ENCODE data around the gene MTUS2.

The MTUS2 gene

GRCh38 chr13:28859717-28860116, 39.6 kb downstream of the MTUS2 start:
- DNase-seq = no peak

GRCh38 chr13:28864544-28864943, 44.4 kb downstream of the MTUS2 start:
- DNase-seq = no peak

- no peak for DNase-seq
Observed at GRCh38 chr13:28865149-28865744, 45.1 kb downstream of the MTUS2 start.

GRCh38 chr13:28865951-28866350, 45.8 kb downstream of the MTUS2 start:
- no peak for DNase-seq

- no peak for DNase-seq
Observed at GRCh38 chr13:28866932-28867331, 46.8 kb downstream of the MTUS2 start.

GRCh38 chr13:28867564-28867963, 47.4 kb downstream of the MTUS2 start:
- no peak for DNase-seq

- DNase-seq = no peak
Observed at GRCh38 chr13:28872427-28873176, 52.5 kb downstream of the MTUS2 start.

- DNase-seq = no peak
Observed at GRCh38 chr13:28875846-28876615, 55.9 kb downstream of the MTUS2 start.

GRCh38 chr13:28877408-28877807, 57.3 kb downstream of the MTUS2 start:
- no peak for DNase-seq

- no peak for DNase-seq
Observed at GRCh38 chr13:28885181-28885580, 65.0 kb downstream of the MTUS2 start.

GRCh38 chr13:28889086-28889732, 69.1 kb downstream of the MTUS2 start:
- DNase-seq = no peak

GRCh38 chr13:28890712-28891111, 70.6 kb downstream of the MTUS2 start:
- DNase-seq = no peak

- DNase-seq = no peak
Observed at GRCh38 chr13:28918030-28918429, 97.9 kb downstream of the MTUS2 start.

GRCh38 chr13:28922341-28922740, 102.2 kb downstream of the MTUS2 start:
- DNase-seq = no peak

- no peak for DNase-seq
Observed at GRCh38 chr13:28935104-28935503, 115.0 kb downstream of the MTUS2 start.

GRCh38 chr13:28942906-28943305, 122.8 kb downstream of the MTUS2 start:
- no peak for DNase-seq

- DNase-seq = no peak
Observed at GRCh38 chr13:28953714-28954418, 133.7 kb downstream of the MTUS2 start.

- no peak for DNase-seq
Observed at GRCh38 chr13:28954419-28954725, 134.2 kb downstream of the MTUS2 start.

- no peak for DNase-seq
Observed at GRCh38 chr13:28954810-28955209, 134.7 kb downstream of the MTUS2 start.

- no peak for DNase-seq
Observed at GRCh38 chr13:28955264-28955966, 135.3 kb downstream of the MTUS2 start.

GRCh38 chr13:28958018-28958417, 137.9 kb downstream of the MTUS2 start:
- no peak for DNase-seq

- DNase-seq = no peak
Observed at GRCh38 chr13:28958441-28958840, 138.3 kb downstream of the MTUS2 start.
